Psoas muscle (tissue), 8 donors: Measurements from ENCODE around the gene CYSLTR2. TPM values are rescaled to one million over a fixed set of nuclear protein-coding genes. Genes with fewer than 3 reads are reported as not detected.
A peak's percentile ranks its signal among the peaks of the same experiment; 100 is the strongest.

Experiments used
- ATAC-seq, 4 donors: fragments of 200-7000 bp; cut with Tn5 transposase; one replicate each; pipeline ENCODE4 v1.9.1; 2020; ENCODE audit warnings: moderate library complexity in 3 of 4, mild to moderate bottlenecking in 2 of 4
- DNase-seq, 2 donors: peaks; one replicate each; pipeline ENCODE4 v3.0.0-alpha.2; 2020
- H3K27ac ChIP-seq: fragments of 200-600 bp; one replicate; pipeline ENCODE4 v1.8.0; 2022
- H3K27me3 ChIP-seq, 3 donors: fragments of 200-600 bp in 1 of 3; one replicate each; pipeline versions ENCODE4 v1.6.1 to v1.8.0; 2013 to 2022; ENCODE audit warnings: low read length in 2 of 3, mild to moderate bottlenecking in 2 of 3, moderate library complexity in 1 of 3; ENCODE audit not compliant: insufficient read depth in 3 of 3
- H3K36me3 ChIP-seq, 2 donors: fragments of 200-600 bp in 1 of 2; one replicate each; pipeline versions ENCODE4 v1.6.1 to v1.8.0; 2013 to 2022; ENCODE audit warnings: low read depth in 1 of 2, mild to moderate bottlenecking in 1 of 2, moderate library complexity in 1 of 2; ENCODE audit not compliant: insufficient read depth in 1 of 2
- H3K4me1 ChIP-seq: fragments of 200-600 bp; one replicate; pipeline ENCODE4 v1.8.0; 2022
- H3K4me3 ChIP-seq: fragments of 200-600 bp; one replicate; pipeline ENCODE4 v1.8.0; 2022; ENCODE audit warnings: mild to moderate bottlenecking
- H3K9me3 ChIP-seq: fragments of 200-600 bp; one replicate; pipeline ENCODE4 v1.8.0; 2022
- CTCF ChIP-seq: fragments of 200-600 bp; IDR thresholded peaks from one replicate; pipeline ENCODE4 v1.8.0; 2022; ENCODE audit warnings: antibody characterized with exemption
- WGBS, 3 donors: extraction: QIAGEN DNeasy Blood & Tissue Kit; methylation state at CpG; one replicate each; pipeline versions ENCODE4 v1.1.6 to v1.1.7; 2013; 5-methylcytosine and 5-hydroxymethylcytosine counted together
- intact Hi-C, 2 donors: fragments of 100-400 bp; cut with DNase I; formaldehyde crosslinking; loops; one replicate each; pipeline versions ENCODE4 v1.11.0 to v1.14.2; 2022
- polyA plus RNA-seq, 3 donors: library from polyadenylated mRNA; stranded (reverse); fragments of 200-250 nt; gene quantifications; one replicate each; pipeline ENCODE4 v1.2.3, GENCODE V29; 2013
- total RNA-seq, 4 donors: library from RNA; stranded (reverse); fragmentation: NEBNext Ultra II Directional in 2 of 4; extraction: Animal tissue kit (Norgen Biotek cat#: 25700) in 2 of 4; gene quantifications; one replicate each; pipeline versions ENCODE4 v1.2.1 to v1.2.4, GENCODE V29; 2021 to 2023
- donor health status: healthy with polysubstance abuse.
- donor health status: DM: no; HTN: no; CAD: no; lungs with moderate emphysema.
- donor health status: Bipolar disorder and iron deficiency.
- donor health status: healthy.
- donor health status: DM: yes; HTN: yes; CAD: no.
- donor health status: DM: no; HTN: no; CAD: no.
- donor health status: DM: no; HTN: no; CAD: no.
- donor health status: DM: yes; HTN: yes; CAD: no.

Gene CYSLTR2
- total and polyA plus RNA-seq, 7 donors = 0.01 to 0.49 (median 0.04) TPM; not detected in 1

- 59 to 67% (median 62%) methylated on average over 9 of the region's 9 CpGs for whole genome bisulfite sequencing, 3 donors
- H3K36me3 ChIP-seq = no peaks in the 10 kb centered on the region
- H3K4me1 ChIP-seq = no peaks in the 10 kb centered on the region
- no peak overlapping the region for H3K4me3 ChIP-seq
- H3K9me3 ChIP-seq = no peaks in the 10 kb centered on the region
- H3K27me3 ChIP-seq = no peaks in the 10 kb centered on the region
- intact Hi-C loops = loop anchor here in 1 of 2 donors (10.0 kb wide), 1 partner anchor 145 kb away; no protein-coding TSS in a partner anchor
- DNase-seq = no peak
- H3K27ac ChIP-seq = no peak overlapping the region
- no peak for ATAC-seq
- no peak for TF ChIP-seq CTCF
These were observed 85.7 kb downstream of the CYSLTR2 start for GRCh38 chr13:48739386-48739964.

GRCh38 chr13:48741377-48741776 is 87.6 kb downstream of the CYSLTR2 start:
- ATAC-seq = no peak
- intact Hi-C loops = no loop called here
- Histone ChIP-seq H3K27me3 (no peaks in the 10 kb centered on the region), H3K9me3 (no peaks in the 10 kb centered on the region), H3K4me3 (no peak overlapping the region), H3K36me3 (no peaks in the 10 kb centered on the region), H3K27ac (no peak overlapping the region), H3K4me1 (no peaks in the 10 kb centered on the region)
- WGBS, 3 donors = 19 to 28% (median 25%) methylated on average over 2 of the region's 2 CpGs
- no peak for TF ChIP-seq CTCF
- no peak for DNase-seq

GRCh38 chr13:48746821-48747220 is 93.1 kb downstream of the CYSLTR2 start:
- Histone ChIP-seq H3K27ac (no peak overlapping the region), H3K4me1 (peaks cover 4% of the 10 kb centered on the region), H3K36me3 (no peaks in the 10 kb centered on the region), H3K4me3 (no peak overlapping the region), H3K27me3 (no peaks in the 10 kb centered on the region), H3K9me3 (no peaks in the 10 kb centered on the region)
- no peak for TF ChIP-seq CTCF
- DNase-seq = no peak
- intact Hi-C loops = no loop called here
- 0 to 24% (median 24%) methylated on average over 1 of the region's 1 CpG for WGBS, 3 donors
- no peak for ATAC-seq

GRCh38 chr13:48748681-48749080 is 95.0 kb downstream of the CYSLTR2 start:
- Histone ChIP-seq H3K4me1 (peaks cover 4% of the 10 kb centered on the region), H3K36me3 (no peaks in the 10 kb centered on the region), H3K4me3 (no peak overlapping the region), H3K27me3 (no peaks in the 10 kb centered on the region), H3K9me3 (no peaks in the 10 kb centered on the region), H3K27ac (no peak overlapping the region)
- WGBS, 3 donors = 55 to 69% (median 60%) methylated on average over 2 of the region's 2 CpGs
- no peak for DNase-seq
- ATAC-seq = no peak
- no peak for TF ChIP-seq CTCF
- intact Hi-C loops = no loop called here

- Histone ChIP-seq H3K27me3 (no peaks in the 10 kb centered on the region), H3K4me1 (peaks cover 4% of the 10 kb centered on the region), H3K36me3 (no peaks in the 10 kb centered on the region), H3K4me3 (no peak overlapping the region), H3K9me3 (no peaks in the 10 kb centered on the region), H3K27ac (no peak overlapping the region)
- DNase-seq (no peak), ATAC-seq (peak in 1 of 4 donors; percentile 36)
- intact Hi-C loops = no loop called here
- WGBS, 3 donors = 62 to 81% (median 71%) methylated on average over 4 of the region's 4 CpGs
- no peak for TF ChIP-seq CTCF
These were observed 95.4 kb downstream of the CYSLTR2 start for GRCh38 chr13:48749144-48749543.
